ENCODE measurements around the gene REG1B.

GRCh38 chr2:79116997-79117928, 29.5 kb upstream of the REG1B start:
- no peak for TF ChIP-seq CTCF (IDR thresholded peaks at IDR 0.05)
- TF ChIP-seq POLR2A (IDR thresholded peaks at IDR 0.05) = no peak
